Subcutaneous adipose tissue (tissue), 4 donors: ENCODE measurements around the gene IQCB1. TPM values are rescaled to one million over a fixed set of nuclear protein-coding genes. Genes with fewer than 3 reads are reported as not detected.

Source experiments
- total RNA-seq, 4 donors: library from RNA; depleted of rRNA; stranded (reverse); fragments of >200 nt; gene quantifications; one replicate each; pipeline ENCODE4 v1.1.0, GENCODE V29; 2016
- TF ChIP-seq, protein P1 (sequence below): fragments of 450-650 bp; IDR thresholded peaks from one replicate; pipeline ENCODE4 v1.5.1; 2016; ENCODE audit warnings: low read depth, mild to moderate bottlenecking, control low read depth, antibody characterized with exemption, moderate library complexity

The IQCB1 gene
- total RNA-seq, 4 donors from 2014 or later = 9.4 to 23.0 (median 17.5) TPM

DNA sequence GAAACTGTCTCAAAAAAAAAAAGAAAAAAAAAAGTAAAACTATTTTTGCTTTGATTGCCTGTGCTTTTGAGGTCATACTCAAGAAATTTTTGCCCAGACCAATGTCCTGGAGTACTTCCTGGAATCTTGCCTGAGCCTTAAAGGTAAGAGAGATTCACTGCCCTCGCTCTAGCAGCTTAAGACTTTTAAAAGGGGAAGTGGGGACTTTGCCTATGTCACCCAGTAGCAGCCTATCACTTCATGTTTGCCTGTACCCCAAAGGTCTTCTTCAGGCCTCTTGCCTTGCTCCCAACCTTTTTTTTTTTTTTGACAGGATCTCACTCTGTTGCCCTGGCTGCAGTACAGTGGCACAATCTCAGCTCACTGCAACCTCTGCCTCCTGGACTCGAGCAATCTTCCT is 66.4 kb downstream of the IQCB1 start:
- TF ChIP-seq, protein P1, sequence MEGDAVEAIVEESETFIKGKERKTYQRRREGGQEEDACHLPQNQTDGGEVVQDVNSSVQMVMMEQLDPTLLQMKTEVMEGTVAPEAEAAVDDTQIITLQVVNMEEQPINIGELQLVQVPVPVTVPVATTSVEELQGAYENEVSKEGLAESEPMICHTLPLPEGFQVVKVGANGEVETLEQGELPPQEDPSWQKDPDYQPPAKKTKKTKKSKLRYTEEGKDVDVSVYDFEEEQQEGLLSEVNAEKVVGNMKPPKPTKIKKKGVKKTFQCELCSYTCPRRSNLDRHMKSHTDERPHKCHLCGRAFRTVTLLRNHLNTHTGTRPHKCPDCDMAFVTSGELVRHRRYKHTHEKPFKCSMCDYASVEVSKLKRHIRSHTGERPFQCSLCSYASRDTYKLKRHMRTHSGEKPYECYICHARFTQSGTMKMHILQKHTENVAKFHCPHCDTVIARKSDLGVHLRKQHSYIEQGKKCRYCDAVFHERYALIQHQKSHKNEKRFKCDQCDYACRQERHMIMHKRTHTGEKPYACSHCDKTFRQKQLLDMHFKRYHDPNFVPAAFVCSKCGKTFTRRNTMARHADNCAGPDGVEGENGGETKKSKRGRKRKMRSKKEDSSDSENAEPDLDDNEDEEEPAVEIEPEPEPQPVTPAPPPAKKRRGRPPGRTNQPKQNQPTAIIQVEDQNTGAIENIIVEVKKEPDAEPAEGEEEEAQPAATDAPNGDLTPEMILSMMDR = no peak

DNA sequence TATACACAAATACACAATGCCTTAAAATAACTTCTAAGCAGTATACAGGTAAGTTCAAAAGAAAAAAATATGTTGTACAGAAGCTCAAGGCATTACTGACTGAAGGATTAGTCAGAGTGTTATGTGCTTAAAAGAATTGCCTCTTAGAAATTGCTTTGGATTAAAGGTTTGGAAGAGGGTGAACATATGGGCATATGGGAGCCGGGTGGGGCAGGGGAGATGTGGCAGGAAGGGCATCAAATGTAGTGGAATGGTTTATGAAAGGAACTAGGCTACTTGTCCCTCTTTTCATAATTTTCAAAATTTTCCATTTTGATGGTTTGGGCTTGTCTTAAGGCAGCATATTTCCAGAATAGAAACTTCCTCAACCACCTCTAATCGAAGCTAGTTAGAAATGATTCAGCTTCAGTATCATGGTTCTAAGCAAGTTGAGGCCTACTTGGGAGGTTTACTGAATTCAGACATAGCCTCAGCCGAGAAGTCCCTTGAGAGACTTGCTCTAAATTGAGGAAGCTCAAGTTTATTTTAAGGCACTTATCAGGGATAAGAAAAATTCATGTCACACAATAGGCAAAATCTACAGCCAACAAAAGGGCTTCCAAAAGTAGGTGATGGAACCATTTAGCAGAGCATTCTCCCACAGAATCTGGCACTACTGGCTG is 75.2 kb downstream of the IQCB1 start:
- TF ChIP-seq, protein P1 = no peak

DNA sequence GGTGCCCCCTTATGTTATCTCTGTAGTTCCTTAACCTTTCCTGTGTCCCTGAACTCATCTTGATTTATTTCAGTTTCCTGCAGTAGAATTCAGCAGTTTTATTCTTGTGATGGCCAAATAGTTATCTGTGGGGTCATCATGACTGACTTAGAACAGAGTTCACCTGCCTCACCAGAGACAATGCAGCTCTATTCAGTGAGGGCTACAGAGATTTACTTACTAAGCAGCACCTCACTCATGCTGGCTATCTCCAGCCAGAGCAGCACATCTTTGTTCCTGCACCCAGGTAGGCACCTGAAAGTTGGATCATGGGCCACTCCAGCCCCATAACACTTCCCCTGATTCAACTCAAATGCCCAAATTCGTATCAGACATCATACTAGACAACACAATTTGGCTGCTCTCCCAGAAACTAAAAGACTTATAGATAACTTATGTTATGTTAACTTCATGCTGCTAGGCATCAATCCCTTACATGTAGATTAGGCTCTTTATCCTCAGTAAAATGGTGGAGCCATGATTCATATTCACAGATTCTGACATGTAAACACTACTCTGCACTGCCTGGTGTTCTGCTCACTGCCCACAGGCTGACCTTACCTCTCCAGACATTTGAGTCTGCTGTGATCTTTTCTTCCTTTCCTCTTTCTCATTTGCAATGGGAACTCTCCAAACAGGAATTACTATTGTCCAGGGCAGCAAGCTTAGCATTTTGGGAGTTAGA is 76.0 kb downstream of the IQCB1 start:
- TF ChIP-seq, protein P1 = no peak

DNA sequence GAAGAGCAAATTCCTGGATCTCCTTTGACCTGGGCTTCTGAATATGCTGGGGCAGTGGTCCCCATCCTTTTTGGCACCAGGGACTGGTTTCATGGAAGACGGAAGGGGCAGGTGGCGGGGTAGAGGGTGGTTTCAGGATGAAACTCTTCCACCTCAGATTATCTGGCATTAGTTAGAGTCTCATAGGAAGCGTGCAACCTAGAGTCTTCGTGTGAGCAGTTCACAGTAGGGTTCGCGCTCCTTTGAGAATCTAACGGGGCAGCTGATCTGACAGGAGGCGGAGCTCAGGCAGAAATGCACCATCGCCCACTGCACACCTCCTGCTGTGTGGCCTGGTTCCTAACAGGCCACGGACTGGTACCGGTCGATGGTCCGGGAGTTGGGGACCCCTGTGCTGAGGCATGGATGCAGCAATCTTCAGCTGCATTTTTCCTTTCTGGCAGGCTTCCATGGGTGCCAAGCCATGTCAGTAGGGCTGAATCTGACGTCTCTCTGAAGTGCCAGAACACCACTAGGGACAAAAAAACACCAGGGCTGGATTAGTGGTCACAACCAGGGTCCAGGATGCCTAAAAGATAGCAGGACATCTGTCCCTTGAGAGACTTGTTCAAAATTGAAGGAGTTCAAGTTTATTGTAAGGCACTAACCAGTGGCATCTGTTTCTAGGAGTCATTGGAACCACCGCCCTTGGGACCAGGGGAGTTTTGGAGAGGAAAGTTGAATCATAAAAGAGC is 76.9 kb downstream of the IQCB1 start:
- TF ChIP-seq, protein P1 = no peak

DNA sequence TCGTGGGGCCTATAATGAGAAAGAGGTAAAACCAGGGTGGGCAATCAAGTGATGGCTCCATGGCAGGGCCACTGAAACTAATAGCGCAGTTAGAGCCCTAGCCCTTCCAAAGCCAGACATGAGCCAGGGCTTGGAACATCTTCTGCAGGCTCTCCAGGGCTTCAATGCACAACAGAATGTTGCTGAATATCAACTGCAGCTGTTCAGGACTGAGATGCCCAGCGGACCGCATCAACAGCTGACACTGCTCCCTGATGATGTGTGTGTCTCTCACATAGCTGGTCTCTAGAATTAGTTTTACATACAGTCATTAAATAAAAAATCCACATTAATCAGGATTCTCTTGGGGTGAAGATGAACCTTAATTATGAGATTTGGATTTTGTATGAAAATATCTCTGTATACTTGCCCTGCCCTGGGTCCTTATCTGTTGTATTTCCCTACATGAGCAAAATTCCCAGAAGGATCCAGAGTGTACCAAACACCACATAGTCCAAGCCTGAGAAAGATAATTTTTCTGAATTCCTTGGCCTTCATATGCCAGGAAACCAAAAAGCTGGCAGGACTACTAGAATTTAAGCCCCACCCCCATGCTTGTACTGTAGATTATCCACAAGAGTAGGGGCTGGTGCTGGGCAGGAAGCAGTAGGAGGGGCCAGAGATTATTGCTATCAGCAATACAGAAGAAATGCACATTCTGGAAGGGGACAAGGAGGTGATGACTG is 77.6 kb downstream of the IQCB1 start:
- TF ChIP-seq, protein P1 = no peak

DNA sequence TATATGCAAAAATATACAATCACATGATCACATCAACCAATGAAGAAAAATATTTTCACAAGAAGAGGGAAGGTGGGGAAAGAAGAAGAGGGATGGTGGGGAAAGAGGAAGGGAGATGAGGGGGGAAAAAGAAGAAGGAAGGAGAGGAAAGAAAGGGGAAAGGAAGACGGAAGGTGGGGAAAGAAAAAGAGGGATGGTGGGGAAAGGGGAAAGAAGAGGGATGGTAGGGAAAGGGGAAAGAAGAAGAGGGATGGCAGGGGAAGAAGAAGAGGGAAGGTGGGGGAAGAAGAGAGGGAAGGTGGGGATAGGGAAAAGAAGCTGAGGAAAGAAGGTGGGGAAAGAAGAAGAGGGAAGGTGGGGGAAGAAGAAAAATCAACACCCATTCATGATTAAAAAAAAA is 82.1 kb downstream of the IQCB1 start:
- TF ChIP-seq, protein P1 = no peak
